ENCODE results near the gene IDUA.

DNA sequence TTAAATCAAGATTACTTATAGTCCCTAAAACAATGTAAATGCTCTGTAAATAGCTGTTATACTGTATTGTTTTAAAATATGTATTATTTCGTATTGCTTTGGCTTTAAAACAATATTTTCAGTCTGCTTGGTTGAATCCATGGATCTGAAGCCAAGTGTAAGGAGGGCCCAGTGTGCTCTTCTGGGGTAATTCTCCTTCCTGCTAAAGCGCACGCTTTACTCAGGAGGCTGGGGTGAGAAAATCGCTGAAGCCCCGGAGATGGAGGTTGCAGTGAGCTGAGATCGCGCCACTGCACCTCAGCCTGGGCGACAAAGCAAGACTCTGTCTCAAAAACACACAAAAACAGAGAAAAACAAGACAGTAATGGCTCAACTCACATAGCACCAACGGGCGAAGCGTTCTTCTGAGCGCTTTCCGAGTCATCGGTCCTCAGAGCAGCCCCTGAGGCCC is 391 bp upstream of the IDUA start:
- TF ChIP-seq POLR2A (IDR thresholded peaks at IDR 0.05): no peak
- TF ChIP-seq, protein P1, sequence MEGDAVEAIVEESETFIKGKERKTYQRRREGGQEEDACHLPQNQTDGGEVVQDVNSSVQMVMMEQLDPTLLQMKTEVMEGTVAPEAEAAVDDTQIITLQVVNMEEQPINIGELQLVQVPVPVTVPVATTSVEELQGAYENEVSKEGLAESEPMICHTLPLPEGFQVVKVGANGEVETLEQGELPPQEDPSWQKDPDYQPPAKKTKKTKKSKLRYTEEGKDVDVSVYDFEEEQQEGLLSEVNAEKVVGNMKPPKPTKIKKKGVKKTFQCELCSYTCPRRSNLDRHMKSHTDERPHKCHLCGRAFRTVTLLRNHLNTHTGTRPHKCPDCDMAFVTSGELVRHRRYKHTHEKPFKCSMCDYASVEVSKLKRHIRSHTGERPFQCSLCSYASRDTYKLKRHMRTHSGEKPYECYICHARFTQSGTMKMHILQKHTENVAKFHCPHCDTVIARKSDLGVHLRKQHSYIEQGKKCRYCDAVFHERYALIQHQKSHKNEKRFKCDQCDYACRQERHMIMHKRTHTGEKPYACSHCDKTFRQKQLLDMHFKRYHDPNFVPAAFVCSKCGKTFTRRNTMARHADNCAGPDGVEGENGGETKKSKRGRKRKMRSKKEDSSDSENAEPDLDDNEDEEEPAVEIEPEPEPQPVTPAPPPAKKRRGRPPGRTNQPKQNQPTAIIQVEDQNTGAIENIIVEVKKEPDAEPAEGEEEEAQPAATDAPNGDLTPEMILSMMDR (IDR thresholded peaks at IDR 0.05): no peak
